Left lung (tissue), 10 donors: ENCODE data around the gene LRRC3B. TPM values are rescaled to one million over a fixed set of nuclear protein-coding genes. Genes with fewer than 3 reads are reported as not detected.
A peak's percentile ranks its signal among the peaks of the same experiment; 100 is the strongest.

Experiments
- ATAC-seq: fragments of 200-7000 bp; cut with Tn5 transposase; one replicate; pipeline ENCODE4 v1.9.1; 2020; ENCODE audit warnings: moderate library complexity
- DNase-seq, 4 donors: peaks; one replicate each; pipeline ENCODE4 v3.0.0-alpha.2; 2013 to 2020
- H3K27ac ChIP-seq, 2 donors: fragments of 200-600 bp; sonication (generic) in 1 of 2; one replicate each; pipeline versions ENCODE4 v1.5.0 to v1.8.0; 2020 to 2021
- H3K27me3 ChIP-seq, 2 donors: fragments of 200-600 bp; sonication (generic) in 1 of 2; one replicate each; pipeline versions ENCODE4 v1.5.0 to v1.8.0; 2020 to 2021
- H3K36me3 ChIP-seq, 2 donors: fragments of 200-600 bp; sonication (generic) in 1 of 2; one replicate each; pipeline versions ENCODE4 v1.5.0 to v1.8.0; 2020 to 2021
- H3K4me1 ChIP-seq, 2 donors: fragments of 200-600 bp; one replicate each; pipeline ENCODE4 v1.8.0; 2021
- H3K4me3 ChIP-seq, 2 donors: fragments of 200-600 bp; sonication (generic) in 1 of 2; one replicate each; pipeline versions ENCODE4 v1.5.0 to v1.8.0; 2020 to 2021; ENCODE audit warnings: mild to moderate bottlenecking in 1 of 2
- H3K9me3 ChIP-seq, 2 donors: fragments of 200-600 bp; sonication (generic) in 1 of 2; one replicate each; pipeline versions ENCODE4 v1.5.0 to v1.8.0; 2020 to 2021
- CTCF ChIP-seq, 2 donors: fragments of 200-600 bp; sonication (generic) in 1 of 2; IDR thresholded peaks; one replicate each; pipeline versions ENCODE4 v1.5.0 to v1.8.0; 2021; ENCODE audit warnings: antibody characterized with exemption in 2 of 2
- intact Hi-C, 2 donors: fragments of 100-400 bp; cut with DNase I; formaldehyde crosslinking; loops; one replicate each; pipeline versions ENCODE4 v1.11.2 to v1.14.2; 2022
- polyA plus RNA-seq, 6 donors: library from polyadenylated mRNA; unstranded; fragments of 120-200 nt; gene quantifications; one replicate each; pipeline ENCODE4 v1.2.1, GENCODE V29; 2013; ENCODE audit not compliant: insufficient read length in 6 of 6
- total RNA-seq, 2 donors: library from RNA; stranded (reverse); fragmentation: NEBNext Ultra II Directional; extraction: Animal tissue kit (Norgen Biotek cat#: 25700); gene quantifications; one replicate each; pipeline ENCODE4 v1.2.1, GENCODE V29; 2021
- donor health status: DM: no; HTN: yes; CAD: no.
- donor health status: DM: no; HTN: no; CAD: no.

LRRC3B gene
- total and polyA plus RNA-seq, 8 donors: 3.0 to 4.9 (median 4.3) TPM; not detected in 2

- no peaks in the 10 kb centered on the region for H3K4me1 ChIP-seq
- intact Hi-C loops: no loop called here
- no peak overlapping the region for H3K4me3 ChIP-seq
- H3K27me3 ChIP-seq: no peaks in the 10 kb centered on the region
- no peak overlapping the region for H3K27ac ChIP-seq
- TF ChIP-seq CTCF (IDR thresholded peaks at IDR 0.05): no peak
- ATAC-seq (no peak), DNase-seq (peak in 1 of 4 donors; percentile 39)
- H3K36me3 ChIP-seq: no peaks in the 10 kb centered on the region
- no peaks in the 10 kb centered on the region for H3K9me3 ChIP-seq
These were observed 31.3 kb downstream of the LRRC3B start for GRCh38 chr3:26653811-26654425.

DNA sequence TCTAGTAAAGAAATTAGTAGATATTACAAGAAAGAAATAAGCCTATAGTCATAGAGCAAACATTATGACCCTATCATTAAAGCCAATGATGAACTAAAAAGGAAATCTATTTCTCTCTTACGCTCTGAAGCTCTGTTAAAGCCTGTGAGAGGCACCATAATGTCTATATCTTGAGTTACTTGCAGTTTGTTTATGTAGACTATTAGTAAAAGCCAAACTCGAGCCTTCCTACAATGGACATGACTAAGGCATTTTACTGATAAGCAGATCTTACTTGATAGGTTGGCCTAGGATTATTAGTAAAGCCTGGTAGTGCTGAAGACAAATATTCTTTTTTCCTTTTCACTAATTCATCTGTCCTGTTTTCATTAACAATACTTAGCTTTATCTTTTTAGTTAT, 32.7 kb downstream of the LRRC3B start:
- intact Hi-C loops: no loop called here
- no peak for ATAC-seq
- Histone ChIP-seq H3K4me3 (no peak overlapping the region), H3K36me3 (no peaks in the 10 kb centered on the region), H3K4me1 (no peaks in the 10 kb centered on the region), H3K27me3 (no peaks in the 10 kb centered on the region), H3K9me3 (no peaks in the 10 kb centered on the region), H3K27ac (no peak overlapping the region)
- DNase-seq: no peak
- no peak for TF ChIP-seq CTCF (IDR thresholded peaks at IDR 0.05)

DNA sequence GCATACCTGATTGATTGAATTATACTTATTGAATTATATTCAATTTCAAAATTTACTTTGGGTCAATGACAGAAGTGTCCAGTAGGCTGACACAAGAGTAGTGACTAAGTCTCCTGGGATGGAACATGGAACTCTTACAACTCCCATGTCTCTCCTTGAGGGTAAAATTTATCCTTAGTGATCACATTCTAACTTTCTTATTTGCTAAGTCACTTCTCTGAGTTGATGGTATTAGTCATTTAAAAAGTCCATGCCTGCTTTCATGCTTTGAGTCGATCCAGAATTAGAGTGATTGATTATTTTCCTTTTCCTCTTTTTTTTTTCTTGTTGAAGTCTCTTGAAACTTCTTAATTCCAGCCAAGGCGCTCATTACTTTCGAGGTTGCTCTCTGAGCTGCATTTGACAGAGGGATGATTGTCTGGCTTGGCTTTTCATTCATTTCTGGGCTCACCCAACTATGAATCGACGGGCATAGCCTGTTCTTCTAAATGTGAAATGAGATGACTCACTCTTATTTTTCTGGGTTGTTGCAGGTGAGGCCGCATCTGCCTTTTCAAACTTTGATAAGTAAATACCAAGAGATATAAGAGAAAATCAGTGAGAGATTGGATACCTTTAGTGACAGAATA, 34.9 kb downstream of the LRRC3B start:
- Histone ChIP-seq H3K36me3 (no peaks in the 10 kb centered on the region), H3K9me3 (no peaks in the 10 kb centered on the region), H3K27me3 (no peaks in the 10 kb centered on the region), H3K4me1 (no peaks in the 10 kb centered on the region), H3K27ac (no peak overlapping the region), H3K4me3 (no peak overlapping the region)
- DNase-seq (no peak), ATAC-seq (no peak)
- TF ChIP-seq CTCF (IDR thresholded peaks at IDR 0.05): no peak
- intact Hi-C loops: no loop called here

DNA sequence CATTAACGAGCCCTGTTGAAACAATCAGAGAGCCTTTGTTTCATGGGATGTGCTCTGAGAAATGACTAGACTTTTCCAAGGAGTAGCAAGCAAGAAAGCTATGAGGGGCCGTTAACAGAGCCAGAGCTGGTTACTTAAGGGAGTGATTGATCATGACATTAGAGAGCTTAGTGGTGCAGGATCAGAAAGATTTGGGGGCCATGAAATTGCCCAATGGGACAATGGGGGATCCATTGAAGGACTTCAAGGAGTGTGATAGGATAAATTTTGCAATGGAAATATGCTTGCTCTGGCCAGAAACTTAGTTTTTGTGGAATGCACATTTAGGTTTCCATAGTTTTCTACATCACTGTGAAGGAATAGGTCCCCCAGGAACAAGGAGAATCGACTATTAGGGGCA, 45.6 kb downstream of the LRRC3B start:
- H3K27me3 ChIP-seq: no peaks in the 10 kb centered on the region
- no peak for DNase-seq
- no peak overlapping the region for H3K4me3 ChIP-seq
- ATAC-seq: no peak
- H3K4me1 ChIP-seq: no peaks in the 10 kb centered on the region
- H3K27ac ChIP-seq: no peak overlapping the region
- H3K36me3 ChIP-seq: no peaks in the 10 kb centered on the region
- TF ChIP-seq CTCF (IDR thresholded peaks at IDR 0.05): no peak
- intact Hi-C loops: no loop called here
- H3K9me3 ChIP-seq: no peaks in the 10 kb centered on the region

DNA sequence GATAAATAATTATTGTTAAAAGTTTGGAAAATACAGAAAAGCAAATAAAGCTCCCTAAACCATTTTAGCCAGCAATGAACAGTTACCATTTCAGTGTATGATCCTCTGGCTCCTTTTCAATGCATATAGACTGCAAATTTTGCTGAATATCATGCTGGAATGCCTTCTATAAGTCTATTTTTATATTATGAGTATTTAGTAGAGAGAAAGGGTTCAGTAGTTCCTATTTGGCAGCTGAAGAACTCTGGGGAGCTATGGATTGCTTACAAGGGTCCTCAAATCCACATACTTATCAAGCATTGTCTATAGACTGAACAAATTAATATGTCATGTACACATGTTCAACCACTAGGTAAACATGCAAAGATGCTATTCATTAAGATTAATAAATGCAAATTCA, 46.1 kb downstream of the LRRC3B start:
- H3K27me3 ChIP-seq: no peaks in the 10 kb centered on the region
- H3K9me3 ChIP-seq: no peaks in the 10 kb centered on the region
- H3K4me1 ChIP-seq: no peaks in the 10 kb centered on the region
- no peak for DNase-seq
- H3K4me3 ChIP-seq: no peak overlapping the region
- H3K27ac ChIP-seq: no peak overlapping the region
- no peak for TF ChIP-seq CTCF (IDR thresholded peaks at IDR 0.05)
- intact Hi-C loops: no loop called here
- no peaks in the 10 kb centered on the region for H3K36me3 ChIP-seq
- ATAC-seq: no peak
